ENCODE measurements around the gene TMEM115. TPM values are rescaled to one million over a fixed set of nuclear protein-coding genes. Genes with fewer than 3 reads are reported as not detected.

TMEM115 gene
- total RNA-seq = 19.8 TPM

- DNase-seq = peak; percentile 99
Observed at GRCh38 chr3:50358911-50359759, at the start of gene TMEM115. Gene TMEM115 (minus strand): TSS chr3:50359521. CDS start chr3:50359063, 458 bp downstream.

GRCh38 chr3:50408443-50408944, 49.2 kb upstream of the TMEM115 start:
- no peak for DNase-seq

GRCh38 chr3:50406487-50406886, 47.2 kb upstream of the TMEM115 start:
- DNase-seq = no peak

GRCh38 chr3:50405249-50405648, 45.9 kb upstream of the TMEM115 start:
- DNase-seq = no peak

- no peak for DNase-seq
Observed at GRCh38 chr3:50401978-50402595, 42.8 kb upstream of the TMEM115 start.

- DNase-seq = no peak
Observed at GRCh38 chr3:50396502-50396901, 37.2 kb upstream of the TMEM115 start.

- DNase-seq = no peak
Observed at GRCh38 chr3:50395070-50395860, 35.9 kb upstream of the TMEM115 start.

- no peak for DNase-seq
Observed at GRCh38 chr3:50393061-50393460, 33.7 kb upstream of the TMEM115 start.

GRCh38 chr3:50392101-50392715, 32.9 kb upstream of the TMEM115 start:
- no peak for DNase-seq

- DNase-seq = peak; percentile 29
Observed at GRCh38 chr3:50390508-50391224, 31.3 kb upstream of the TMEM115 start.

- no peak for DNase-seq
Observed at GRCh38 chr3:50389414-50389767, 30.1 kb upstream of the TMEM115 start.

GRCh38 chr3:50388720-50389413, 29.5 kb upstream of the TMEM115 start:
- no peak for DNase-seq

- DNase-seq = no peak
Observed at GRCh38 chr3:50388016-50388719, 28.8 kb upstream of the TMEM115 start.

- no peak for DNase-seq
Observed at GRCh38 chr3:50385754-50386153, 26.4 kb upstream of the TMEM115 start.

- no peak for DNase-seq
Observed at GRCh38 chr3:50383750-50384149, 24.4 kb upstream of the TMEM115 start.

- DNase-seq = no peak
Observed at GRCh38 chr3:50382722-50383121, 23.4 kb upstream of the TMEM115 start.

- DNase-seq = no peak
Observed at GRCh38 chr3:50381383-50381782, 22.1 kb upstream of the TMEM115 start.

GRCh38 chr3:50380405-50381085, 21.2 kb upstream of the TMEM115 start:
- no peak for DNase-seq

GRCh38 chr3:50378757-50379156, 19.4 kb upstream of the TMEM115 start:
- DNase-seq = no peak

GRCh38 chr3:50378024-50378423, 18.7 kb upstream of the TMEM115 start:
- no peak for DNase-seq

Data from occipital lobe (tissue), 2 donors.